Endothelial cell of umbilical vein (primary cell): ENCODE measurements around the gene ABLIM1. TPM values are rescaled to one million over a fixed set of nuclear protein-coding genes. Genes with fewer than 3 reads are reported as not detected.

ENCODE experiments used
- BruUV-seq: library from RNA; stranded (reverse); fragments of 400-500 nt; replicated peaks from 2 replicates; lab custom pipeline; 2021; lab: Mats Ljungman, UMichigan
- CTCF ChIA-PET: fragments of 300-600, 350-600 bp; sonication (Branson Sonifier 250); formaldehyde crosslinking; loops from one replicate; lab custom pipeline; 2021; ENCODE audit warnings: antibody characterized with exemption, inconsistent platforms; lab: Charles Lee
- POLR2A ChIA-PET: fragments of 300-600, 350-600 bp; sonication (Branson Sonifier 250); formaldehyde crosslinking; loops from one replicate; lab custom pipeline; 2021; ENCODE audit warnings: antibody characterized with exemption, inconsistent platforms; lab: Charles Lee
- DNase-seq: peaks from one replicate; pipeline ENCODE4 v3.0.0-alpha.2; 2011; ENCODE audit warnings: low read depth, low spot score
- FAIRE-seq: peaks from 2 replicates; lab custom pipeline; 2011; peaks lifted over from hg19 to GRCh38; lab: Jason Lieb, UNC
- H2AFZ ChIP-seq: 2 replicates; pipeline ENCODE4 v1.6.0; 2012; ENCODE audit warnings: low read depth, low read length, control low read depth, inconsistent platforms
- H3K27ac ChIP-seq: 2 replicates; pipeline ENCODE4 v1.5.1; 2011; ENCODE audit warnings: low read depth, mild to moderate bottlenecking, control low read depth, low read length, moderate library complexity; ENCODE audit not compliant: insufficient read depth
- H3K27me3 ChIP-seq, 2 experiments: 2 replicates each; pipeline versions ENCODE4 v1.6.0 to v1.6.1; 2011; ENCODE audit warnings: low read length in 2 of 2, mixed read lengths in 1 of 2; ENCODE audit not compliant: control insufficient read depth in 2 of 2, insufficient read depth in 2 of 2
- H3K36me3 ChIP-seq, 2 experiments: 2 replicates in 1 of 2; 3 replicates in 1 of 2; pipeline ENCODE4 v1.5.1; 2011; ENCODE audit warnings: low read length in 2 of 2, mild to moderate bottlenecking in 1 of 2, moderate library complexity in 1 of 2; ENCODE audit not compliant: control insufficient read depth in 2 of 2, insufficient read depth in 2 of 2; ENCODE audit errors: extremely low read depth in 1 of 2
- H3K4me1 ChIP-seq: 3 replicates; pipeline ENCODE4 v1.5.1; 2011; ENCODE audit warnings: mild to moderate bottlenecking, low read length; ENCODE audit not compliant: control insufficient read depth, insufficient read depth; ENCODE audit errors: extremely low read depth
- H3K4me2 ChIP-seq: 2 replicates; pipeline ENCODE4 v1.6.1; 2011; ENCODE audit warnings: low read length, control low read depth, mixed read lengths; ENCODE audit not compliant: insufficient read depth
- H3K4me3 ChIP-seq, 3 experiments: fragments of 200-600 bp in 1 of 3; sonication (generic), shearing (Covaris generic) in 1 of 3; replicated peaks in 1 of 3; 2 replicates each; pipeline ENCODE4 v1.5.1; 2011 to 2016; ENCODE audit warnings: control low read depth in 3 of 3, low read length in 3 of 3, mild to moderate bottlenecking in 2 of 3, inconsistent platforms in 1 of 3, low read depth in 1 of 3, moderate library complexity in 1 of 3; ENCODE audit not compliant: insufficient read depth in 1 of 3
- H3K79me2 ChIP-seq: 2 replicates; pipeline ENCODE4 v1.6.0; 2012; ENCODE audit warnings: low read length, inconsistent platforms; ENCODE audit not compliant: control insufficient read depth, insufficient read depth
- H3K9ac ChIP-seq: replicated peaks from 2 replicates; pipeline ENCODE3; 2011; ENCODE audit warnings: low read length, control low read depth; ENCODE audit not compliant: insufficient read depth; ENCODE audit errors: extremely low read depth
- H3K9me1 ChIP-seq: replicated peaks from 3 replicates; pipeline ENCODE4 v1.6.0; 2011; ENCODE audit warnings: mild to moderate bottlenecking, low read length; ENCODE audit not compliant: control insufficient read depth, insufficient read depth; ENCODE audit errors: extremely low read depth
- H3K9me3 ChIP-seq: replicated peaks from 2 replicates; pipeline ENCODE4 v1.5.1; 2012; ENCODE audit warnings: low read length, inconsistent platforms; ENCODE audit not compliant: control insufficient read depth, insufficient read depth
- H4K20me1 ChIP-seq: replicated peaks from 2 replicates; pipeline ENCODE3; 2011; ENCODE audit warnings: mild to moderate bottlenecking, low read length; ENCODE audit not compliant: control insufficient read depth, insufficient read depth; ENCODE audit errors: extremely low read depth
- FOS ChIP-seq: IDR thresholded peaks from 2 replicates; pipeline ENCODE4 v1.6.1; 2011; ENCODE audit warnings: mild to moderate bottlenecking, low read length, moderate library complexity, borderline replicate concordance; ENCODE audit not compliant: insufficient read depth
- GATA2 ChIP-seq: IDR thresholded peaks from 2 replicates; pipeline ENCODE4 v1.7.0; 2011; ENCODE audit warnings: low read depth, mild to moderate bottlenecking, moderate library complexity, mixed read lengths, low read length; ENCODE audit not compliant: insufficient read length, insufficient read depth
- JUN ChIP-seq: IDR thresholded peaks from 2 replicates; pipeline ENCODE4 v1.6.1; 2011; ENCODE audit warnings: borderline replicate concordance, low read depth; ENCODE audit not compliant: insufficient read length, insufficient read depth
- MYC ChIP-seq: IDR thresholded peaks from one replicate; pipeline ENCODE4 v1.6.1; 2011; ENCODE audit warnings: mild to moderate bottlenecking, low read depth, low read length
- POLR2A ChIP-seq: IDR thresholded peaks from 2 replicates; pipeline ENCODE4 v1.6.1; 2012; ENCODE audit warnings: low read depth, mild to moderate bottlenecking, control low read depth, low read length
- POLR2AphosphoS5 ChIP-seq: IDR thresholded peaks from 2 replicates; pipeline ENCODE4 v1.6.1; 2012; ENCODE audit warnings: low read depth, mild to moderate bottlenecking, control low read depth, low read length, moderate library complexity; ENCODE audit not compliant: insufficient read depth
- dilution Hi-C: fragments of 300-500 bp; cut with MboI; formaldehyde crosslinking; loops from one replicate; pipeline ENCODE4 v1.15.0; 2019; ENCODE audit warnings: low sequenced_read_pairs; ENCODE audit not compliant: extremely low pct_ligation_motif_present
- intact Hi-C: fragments of 100-400 bp; cut with micrococcal nuclease; formaldehyde crosslinking; loops from one replicate; pipeline ENCODE4 v1.10.0; 2022
- polyA plus RNA-seq, 4 experiments: library from polyadenylated mRNA; depleted of rRNA in 3 of 4; stranded (reverse) in 3 of 4; unstranded in 1 of 4; fragments of >200 nt; gene quantifications; 2 replicates each; pipeline versions ENCODE4 v1.2.1 to v1.2.3, GENCODE V29; 2011 to 2012; ENCODE audit warnings: missing spikeins in 1 of 4
- total RNA-seq: library from RNA; stranded (reverse); gene quantifications from 2 replicates; pipeline ENCODE4 v1.2.3, GENCODE V29; 2021
- TF ChIP-seq, protein P1 (sequence below), 2 donors: IDR thresholded peaks; 1 replicate in 1 of 2; 2 replicates in 1 of 2; pipeline ENCODE4 v1.5.1; 2011; ENCODE audit warnings: low read length in 2 of 2, mild to moderate bottlenecking in 2 of 2, moderate library complexity in 2 of 2, control low read depth in 1 of 2, inconsistent platforms in 1 of 2, low read depth in 1 of 2; ENCODE audit not compliant: insufficient read depth in 1 of 2; ENCODE audit errors: extremely low read depth in 1 of 2
- TF ChIP-seq, protein P2 (sequence below): IDR thresholded peaks from 2 replicates; pipeline ENCODE4 v1.6.1; 2011; ENCODE audit not compliant: insufficient read depth, insufficient read length

ABLIM1 gene
- total and polyA plus RNA-seq, 2 donors (not counting 3 experiments of a cell fraction or from before 2014, with no cell fraction given) = 128 to 235 TPM

DNA sequence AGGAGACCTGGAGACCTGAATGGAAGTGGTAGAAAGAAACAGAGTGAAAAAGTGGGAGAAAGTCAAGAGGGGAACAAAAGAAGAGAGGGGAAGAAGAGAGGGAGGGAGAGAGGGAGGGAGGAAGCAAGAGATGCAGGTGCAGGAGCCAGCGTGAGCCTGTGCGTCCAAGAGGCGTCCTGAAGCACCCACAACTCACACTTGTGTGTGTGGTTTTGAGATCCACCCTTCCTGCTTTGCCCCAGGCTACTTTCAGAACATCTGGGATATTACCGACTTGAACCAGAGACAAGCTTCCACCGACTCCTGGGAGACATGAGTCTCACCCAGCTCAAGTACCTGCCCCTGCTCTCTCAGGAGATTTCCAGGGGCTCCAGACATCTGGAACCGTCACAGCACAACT is 263.5 kb downstream of the ABLIM1 start:
- DNase-seq (no peak), FAIRE-seq (no peak)
- Histone ChIP-seq H3K36me3 (no peaks in the 10 kb centered on the region), H3K27me3 (peaks cover 55 to 56% of the 10 kb centered on the region in 2 experiments), H3K9me1 (no peaks in the 10 kb centered on the region), H3K27ac (no peak overlapping the region), H3K9ac (no peak overlapping the region), H3K9me3 (no peaks in the 10 kb centered on the region), H4K20me1 (no peaks in the 10 kb centered on the region), H3K4me2 (no peak overlapping the region), H3K4me1 (peaks cover 24% of the 10 kb centered on the region), H3K4me3 (no peak overlapping the region), H3K79me2 (no peaks in the 10 kb centered on the region), H2AFZ (no peak overlapping the region)
- no TSS peak for BruUV-seq
- TF ChIP-seq JUN (no peak), MYC (no peak), GATA2 (no peak), FOS (no peak), POLR2A (no peak), POLR2AphosphoS5 (no peak)
- TF ChIP-seq, protein P1, sequence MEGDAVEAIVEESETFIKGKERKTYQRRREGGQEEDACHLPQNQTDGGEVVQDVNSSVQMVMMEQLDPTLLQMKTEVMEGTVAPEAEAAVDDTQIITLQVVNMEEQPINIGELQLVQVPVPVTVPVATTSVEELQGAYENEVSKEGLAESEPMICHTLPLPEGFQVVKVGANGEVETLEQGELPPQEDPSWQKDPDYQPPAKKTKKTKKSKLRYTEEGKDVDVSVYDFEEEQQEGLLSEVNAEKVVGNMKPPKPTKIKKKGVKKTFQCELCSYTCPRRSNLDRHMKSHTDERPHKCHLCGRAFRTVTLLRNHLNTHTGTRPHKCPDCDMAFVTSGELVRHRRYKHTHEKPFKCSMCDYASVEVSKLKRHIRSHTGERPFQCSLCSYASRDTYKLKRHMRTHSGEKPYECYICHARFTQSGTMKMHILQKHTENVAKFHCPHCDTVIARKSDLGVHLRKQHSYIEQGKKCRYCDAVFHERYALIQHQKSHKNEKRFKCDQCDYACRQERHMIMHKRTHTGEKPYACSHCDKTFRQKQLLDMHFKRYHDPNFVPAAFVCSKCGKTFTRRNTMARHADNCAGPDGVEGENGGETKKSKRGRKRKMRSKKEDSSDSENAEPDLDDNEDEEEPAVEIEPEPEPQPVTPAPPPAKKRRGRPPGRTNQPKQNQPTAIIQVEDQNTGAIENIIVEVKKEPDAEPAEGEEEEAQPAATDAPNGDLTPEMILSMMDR (IDR thresholded peaks at IDR 0.05; ENCODE audit: extremely low read depth in 1 of 2, insufficient read depth in 1 of 2, low read depth in 1 of 2, low read length in 2 of 2) = no peak
- TF ChIP-seq, protein P2, sequence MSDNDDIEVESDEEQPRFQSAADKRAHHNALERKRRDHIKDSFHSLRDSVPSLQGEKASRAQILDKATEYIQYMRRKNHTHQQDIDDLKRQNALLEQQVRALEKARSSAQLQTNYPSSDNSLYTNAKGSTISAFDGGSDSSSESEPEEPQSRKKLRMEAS = no peak
- dilution Hi-C loops (no loop called here), intact Hi-C loops (no loop called here)
- ChIA-PET CTCF (interaction anchor here (1.5 kb wide), 1 partner anchor 90 kb away, joined by 5 read pairs; no protein-coding TSS in a partner anchor), POLR2A (no interaction called here)
